Adrenal gland (tissue), 12 donors: ENCODE results near the gene SP6. TPM values are rescaled to one million over a fixed set of nuclear protein-coding genes. Genes with fewer than 3 reads are reported as not detected.

Experiments used
- DNase-seq, 7 donors: peaks; one replicate each; pipeline ENCODE4 v3.0.0-alpha.2; 2019 to 2020
- H3K27ac ChIP-seq, 5 donors: fragments of 200-600 bp; sonication (generic) in 4 of 5; 1 replicate in 3 of 5; 2 replicates in 2 of 5; pipeline versions ENCODE4 v1.5.1 to v1.8.0; 2016 to 2020; ENCODE audit warnings: mild to moderate bottlenecking in 1 of 5
- H3K27me3 ChIP-seq: fragments of 200-600 bp; 2 replicates; pipeline ENCODE4 v1.8.0; 2021
- H3K36me3 ChIP-seq, 2 donors: fragments of 200-600 bp; replicated peaks in 1 of 2; 1 replicate in 1 of 2; 2 replicates in 1 of 2; pipeline versions ENCODE4 v1.5.1 to v1.8.0; 2018 to 2022
- H3K4me1 ChIP-seq, 2 donors: fragments of 200-600 bp; replicated peaks in 1 of 2; 1 replicate in 1 of 2; 2 replicates in 1 of 2; pipeline versions ENCODE4 v1.5.1 to v1.8.0; 2018 to 2021
- H3K4me3 ChIP-seq, 4 donors: fragments of 200-600 bp; sonication (generic) in 3 of 4; one replicate each; pipeline ENCODE4 v1.5.1; 2016 to 2018
- H3K9me3 ChIP-seq, 3 donors: fragments of 200-600 bp; sonication (generic) in 1 of 3; replicated peaks in 1 of 3; 1 replicate in 2 of 3; 2 replicates in 1 of 3; pipeline versions ENCODE4 v1.5.1 to v1.8.0; 2016 to 2021
- POLR2A ChIP-seq, 2 donors: fragments of 450-650 bp; IDR thresholded peaks; one replicate each; pipeline ENCODE4 v1.6.1; 2017; ENCODE audit warnings: antibody characterized with exemption in 2 of 2, mild to moderate bottlenecking in 2 of 2, moderate library complexity in 1 of 2
- WGBS, 4 donors: extraction: QIAGEN DNeasy Blood & Tissue Kit in 2 of 4; methylation state at CpG; one replicate each; pipeline versions ENCODE4 v1.1.5 to v1.1.7; 2013 to 2017; 5-methylcytosine and 5-hydroxymethylcytosine counted together
- intact Hi-C, 2 donors: fragments of 100-400 bp; cut with DNase I; formaldehyde crosslinking; loops; one replicate each; pipeline versions ENCODE4 v1.14.1 to v1.15.0; 2022 to 2023
- polyA plus RNA-seq, 3 donors: library from polyadenylated mRNA; stranded (reverse); fragments of 200-250 nt in 2 of 3; fragments of 350-450 nt in 1 of 3; fragmentation: Illumina TruSeq in 1 of 3; extraction: RNeasy Lipid Tissue Mini Kit (QIAGEN cat#74804) in 1 of 3; gene quantifications; one replicate each; pipeline ENCODE4 v1.2.3, GENCODE V29; 2013 to 2014
- total RNA-seq, 9 donors: library from RNA; depleted of rRNA in 4 of 9; stranded (reverse); fragments of >200 nt in 4 of 9; fragments of 120-200 nt in 1 of 9; fragmentation: NEBNext Ultra II Directional in 1 of 9; extraction: Animal tissue kit (Norgen Biotek cat#: 25700) in 1 of 9; gene quantifications; one replicate each; pipeline versions ENCODE4 v1.1.0 to v1.2.4, GENCODE V29; 2013 to 2023
- TF ChIP-seq, protein P1 (sequence below), 6 experiments: fragments of 450-650 bp in 4 of 6; fragments of 200-600 bp in 2 of 6; sonication (generic) in 1 of 6; IDR thresholded peaks; 1 replicate in 5 of 6; 2 replicates in 1 of 6; pipeline versions ENCODE4 v1.5.1 to v1.8.0; 2016 to 2021; ENCODE audit warnings: antibody characterized with exemption in 6 of 6, mild to moderate bottlenecking in 2 of 6, moderate library complexity in 1 of 6
- donor health status: healthy with polysubstance abuse.
- donor health status: Bipolar disorder and iron deficiency.
- donor health status: DM: yes; HTN: yes; CAD: no.
- donor health status: DM: no; HTN: no; CAD: no.
- donor health status: DM: no; HTN: no; CAD: no.
- donor health status: DM: yes; HTN: yes; CAD: no.

SP6 gene
- total and polyA plus RNA-seq, 12 donors: 0.06 to 3.5 (median 1.0) TPM

DNA sequence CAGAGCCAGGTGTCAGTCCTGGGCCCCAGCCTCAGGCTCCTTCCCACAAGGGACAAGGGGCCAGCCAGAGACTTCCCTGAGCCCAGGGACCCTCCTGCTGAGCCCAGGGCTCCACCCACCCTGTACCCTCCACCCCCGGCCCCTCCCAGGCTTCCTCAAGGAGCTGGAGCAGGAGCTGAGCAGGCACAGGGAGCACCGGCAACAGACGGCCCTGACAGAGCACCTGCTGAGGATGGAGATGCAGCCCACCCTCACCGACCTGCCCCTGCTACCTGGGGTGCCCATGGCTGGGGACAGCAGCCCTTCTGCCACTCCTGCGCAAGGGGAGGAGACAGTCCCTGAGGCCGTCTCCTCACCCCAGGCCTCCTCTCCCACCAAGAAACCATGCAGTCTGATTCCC is 14.4 kb downstream of the SP6 start:
- H3K27ac ChIP-seq: no peak overlapping the region
- H3K36me3 ChIP-seq: peaks cover 0 to 19% of the 10 kb centered on the region in 2 donors
- no peaks in the 10 kb centered on the region for H3K9me3 ChIP-seq
- WGBS, 4 donors: 87 to 100% (median 89%) methylated on average over 2 to 6 of the region's 6 CpGs; no CpG with 5 or more reads in 1 of the 4 donors
- intact Hi-C loops: loop anchor here in 1 of 2 donors (5.0 kb wide), 1 partner anchor 126 kb away; no protein-coding TSS in a partner anchor
- no peaks in the 10 kb centered on the region for H3K27me3 ChIP-seq
- peaks cover 9 to 18% of the 10 kb centered on the region in 2 donors for H3K4me1 ChIP-seq
- H3K4me3 ChIP-seq: no peak overlapping the region
- TF ChIP-seq POLR2A (IDR thresholded peaks at IDR 0.05): no peak
- TF ChIP-seq, protein P1, sequence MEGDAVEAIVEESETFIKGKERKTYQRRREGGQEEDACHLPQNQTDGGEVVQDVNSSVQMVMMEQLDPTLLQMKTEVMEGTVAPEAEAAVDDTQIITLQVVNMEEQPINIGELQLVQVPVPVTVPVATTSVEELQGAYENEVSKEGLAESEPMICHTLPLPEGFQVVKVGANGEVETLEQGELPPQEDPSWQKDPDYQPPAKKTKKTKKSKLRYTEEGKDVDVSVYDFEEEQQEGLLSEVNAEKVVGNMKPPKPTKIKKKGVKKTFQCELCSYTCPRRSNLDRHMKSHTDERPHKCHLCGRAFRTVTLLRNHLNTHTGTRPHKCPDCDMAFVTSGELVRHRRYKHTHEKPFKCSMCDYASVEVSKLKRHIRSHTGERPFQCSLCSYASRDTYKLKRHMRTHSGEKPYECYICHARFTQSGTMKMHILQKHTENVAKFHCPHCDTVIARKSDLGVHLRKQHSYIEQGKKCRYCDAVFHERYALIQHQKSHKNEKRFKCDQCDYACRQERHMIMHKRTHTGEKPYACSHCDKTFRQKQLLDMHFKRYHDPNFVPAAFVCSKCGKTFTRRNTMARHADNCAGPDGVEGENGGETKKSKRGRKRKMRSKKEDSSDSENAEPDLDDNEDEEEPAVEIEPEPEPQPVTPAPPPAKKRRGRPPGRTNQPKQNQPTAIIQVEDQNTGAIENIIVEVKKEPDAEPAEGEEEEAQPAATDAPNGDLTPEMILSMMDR (IDR thresholded peaks at IDR 0.05): no peak
- DNase-seq: no peak

DNA sequence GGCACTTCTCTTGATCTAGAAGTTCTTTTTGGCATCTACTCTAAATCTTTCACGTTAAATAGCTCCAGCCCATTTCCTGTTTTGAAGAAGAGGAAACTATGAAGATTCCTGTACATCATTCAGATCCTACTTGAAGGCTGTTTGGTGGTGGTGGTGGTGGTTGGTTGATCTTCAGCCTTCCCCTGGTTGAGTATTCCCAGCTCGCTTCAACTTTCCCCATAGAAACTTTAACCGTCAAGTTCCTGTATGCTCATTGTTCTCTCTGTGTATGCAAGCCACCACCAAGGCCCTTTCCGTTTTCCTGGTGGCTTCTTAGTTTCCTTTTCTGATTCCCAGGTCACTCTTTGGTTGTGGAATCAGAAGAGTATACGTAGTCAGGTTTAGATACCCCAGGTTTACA is 16.2 kb downstream of the SP6 start:
- H3K4me1 ChIP-seq: peaks cover 6 to 16% of the 10 kb centered on the region in 2 donors
- H3K36me3 ChIP-seq: peaks cover 0 to 19% of the 10 kb centered on the region in 2 donors
- DNase-seq: no peak
- no peak overlapping the region for H3K27ac ChIP-seq
- WGBS, 4 donors: 60 to 74% (median 65%) methylated on average over 5 of the region's 5 CpGs
- intact Hi-C loops: loop anchor here in 1 of 2 donors (5.0 kb wide), 1 partner anchor 128 kb away; no protein-coding TSS in a partner anchor
- no peaks in the 10 kb centered on the region for H3K27me3 ChIP-seq
- TF ChIP-seq, protein P1 (IDR thresholded peaks at IDR 0.05): no peak
- no peak for TF ChIP-seq POLR2A (IDR thresholded peaks at IDR 0.05)
- no peak overlapping the region for H3K4me3 ChIP-seq
- H3K9me3 ChIP-seq: no peaks in the 10 kb centered on the region

DNA sequence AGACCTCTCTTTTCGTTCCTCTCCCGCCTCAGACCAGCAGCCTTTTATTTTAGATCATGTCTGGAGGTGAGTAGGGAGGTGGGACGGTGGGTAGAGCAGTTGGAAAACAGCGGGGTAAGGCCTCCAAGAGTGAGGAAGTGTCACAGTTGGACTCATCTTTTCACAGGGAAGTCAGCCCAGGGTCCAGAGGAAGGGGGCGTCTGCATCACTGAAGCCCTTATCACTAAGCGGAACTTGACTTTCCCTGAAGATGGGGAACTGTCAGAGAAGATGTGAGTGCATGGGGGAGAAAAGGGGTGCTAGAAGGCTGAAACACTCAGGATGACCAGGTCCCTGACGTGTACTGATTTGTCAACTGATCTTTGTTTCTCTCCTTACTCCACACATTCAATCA is 19.0 kb downstream of the SP6 start:
- H3K4me1 ChIP-seq: peaks cover 6 to 16% of the 10 kb centered on the region in 2 donors
- no peaks in the 10 kb centered on the region for H3K9me3 ChIP-seq
- peak in 1 of 7 donors; percentile 15 for DNase-seq
- no peak overlapping the region for H3K27ac ChIP-seq
- H3K27me3 ChIP-seq: no peaks in the 10 kb centered on the region
- H3K4me3 ChIP-seq: peak overlapping the region in 2 of 4 donors; percentile 55 to 95
- WGBS, 4 donors: 11 to 18% (median 15%) methylated on average over 7 of the region's 7 CpGs
- TF ChIP-seq, protein P1 (IDR thresholded peaks at IDR 0.05): no peak
- no peak for TF ChIP-seq POLR2A (IDR thresholded peaks at IDR 0.05)
- peaks cover 0 to 20% of the 10 kb centered on the region in 2 donors for H3K36me3 ChIP-seq
- intact Hi-C loops: no loop called here

DNA sequence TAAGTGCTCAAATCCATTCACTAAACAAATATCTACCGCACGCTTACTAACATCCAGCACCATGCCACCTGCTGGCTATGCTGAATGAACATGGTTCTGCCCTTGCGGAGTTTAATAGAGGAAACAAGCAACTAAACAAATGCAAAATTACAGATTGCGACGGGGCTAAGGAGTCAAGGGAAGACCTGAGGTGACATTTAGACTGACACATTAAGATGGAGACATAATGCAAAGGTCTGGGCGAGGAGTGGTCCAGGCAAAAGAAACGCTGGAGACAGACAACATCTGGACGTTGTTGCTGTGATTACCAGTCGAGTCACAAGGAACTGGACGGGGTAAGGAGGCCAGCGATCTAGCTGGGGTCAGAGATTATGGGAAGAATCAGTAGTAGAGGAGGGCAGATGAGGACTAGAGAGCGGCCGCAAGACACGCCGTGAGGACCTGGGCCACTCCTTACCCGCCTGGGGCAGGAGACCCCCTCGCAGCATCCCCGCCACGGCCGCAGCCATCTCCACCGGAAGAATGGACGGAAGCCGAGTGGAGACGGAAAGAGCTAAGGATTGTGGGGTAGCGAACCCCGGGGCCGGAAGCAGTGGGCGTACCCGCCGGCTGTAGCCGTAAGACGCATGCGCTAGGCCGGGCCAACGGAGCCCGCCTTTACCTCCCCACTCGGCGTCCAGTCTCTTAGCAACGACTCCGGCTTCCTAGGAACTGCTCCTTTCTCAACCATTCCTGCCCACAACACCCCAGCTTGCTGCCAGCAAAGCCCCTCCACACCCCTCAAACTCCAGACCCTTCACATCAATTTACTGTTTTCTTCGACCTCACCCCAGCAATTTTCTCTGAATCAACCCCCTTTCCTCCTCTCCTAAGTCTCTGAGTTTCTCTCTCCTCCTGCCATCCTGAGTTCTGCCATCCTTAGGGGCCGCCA is 19.7 kb downstream of the SP6 start, which contains the start of the genes LRRC46 and MRPL10:
Gene LRRC46, plus strand, starts transcription at position 668 of the 931 bp plus-strand sequence. CDS start 320 bp downstream, outside the sequence.
Gene MRPL10, minus strand, starts transcription at position 539 of the 931 bp plus-strand sequence. Its CDS starts 30 bp downstream, at position 509.
- peaks cover 6 to 16% of the 10 kb centered on the region in 2 donors for H3K4me1 ChIP-seq
- H3K4me3 ChIP-seq: peak within 1 kb of the TSS in 3 of 4 donors; percentile 14 to 95 (median 55)
- peaks cover 0 to 27% of the 10 kb centered on the region in 2 donors for H3K36me3 ChIP-seq
- H3K27ac ChIP-seq: peak within 1 kb of the TSS in 4 of 5 donors; percentile 24 to 85 (median 57)
- H3K27me3 ChIP-seq: no peaks in the 10 kb centered on the region
- H3K9me3 ChIP-seq: no peaks in the 10 kb centered on the region
- peak; percentile 42 to 73 for TF ChIP-seq POLR2A (IDR thresholded peaks at IDR 0.05)
- TF ChIP-seq, protein P1 (IDR thresholded peaks at IDR 0.05): peak in 5 of 6 experiments; percentile 9 to 32 (median 22)
- peak; percentile 92 to 97 (median 94) for DNase-seq
- intact Hi-C loops: no loop called here
- 0 to 1% (median 0%) methylated on average over 35 to 42 of the region's 42 CpGs for WGBS, 4 donors
